Measurements from ENCODE around the gene STXBP6. TPM values are rescaled to one million over a fixed set of nuclear protein-coding genes. Genes with fewer than 3 reads are reported as not detected.

The STXBP6 gene
- total and polyA plus RNA-seq, 2 experiments from 2014 or later = 19.7 to 29.0 TPM

DNA sequence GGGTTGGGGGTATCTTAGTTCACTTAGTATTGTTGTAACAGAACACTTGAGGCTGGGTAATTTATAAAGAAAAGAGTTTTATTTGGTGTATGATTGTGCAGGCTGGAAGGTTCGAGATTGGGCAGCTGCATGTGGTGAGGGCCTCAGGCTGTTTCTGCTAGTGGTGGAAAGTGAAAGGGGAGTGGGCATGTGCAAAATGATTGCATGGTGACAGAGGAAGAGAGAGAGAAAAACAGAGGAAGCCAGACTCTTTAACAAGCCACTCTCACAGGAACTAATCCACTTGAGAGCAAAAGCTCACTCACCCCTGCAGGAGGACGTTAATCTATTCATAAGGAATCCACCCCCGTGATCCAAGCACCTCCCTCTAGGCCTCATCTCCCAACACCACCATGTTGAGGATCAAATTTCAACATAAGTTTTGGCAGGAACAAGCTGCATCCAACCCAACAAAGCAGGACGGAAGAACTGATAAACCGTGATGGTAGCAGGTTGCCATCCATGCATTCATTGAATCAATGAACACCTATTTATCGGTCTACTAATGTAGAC lies 251.0 kb downstream of the STXBP6 start (continued):
- TF ChIP-seq, protein P1, sequence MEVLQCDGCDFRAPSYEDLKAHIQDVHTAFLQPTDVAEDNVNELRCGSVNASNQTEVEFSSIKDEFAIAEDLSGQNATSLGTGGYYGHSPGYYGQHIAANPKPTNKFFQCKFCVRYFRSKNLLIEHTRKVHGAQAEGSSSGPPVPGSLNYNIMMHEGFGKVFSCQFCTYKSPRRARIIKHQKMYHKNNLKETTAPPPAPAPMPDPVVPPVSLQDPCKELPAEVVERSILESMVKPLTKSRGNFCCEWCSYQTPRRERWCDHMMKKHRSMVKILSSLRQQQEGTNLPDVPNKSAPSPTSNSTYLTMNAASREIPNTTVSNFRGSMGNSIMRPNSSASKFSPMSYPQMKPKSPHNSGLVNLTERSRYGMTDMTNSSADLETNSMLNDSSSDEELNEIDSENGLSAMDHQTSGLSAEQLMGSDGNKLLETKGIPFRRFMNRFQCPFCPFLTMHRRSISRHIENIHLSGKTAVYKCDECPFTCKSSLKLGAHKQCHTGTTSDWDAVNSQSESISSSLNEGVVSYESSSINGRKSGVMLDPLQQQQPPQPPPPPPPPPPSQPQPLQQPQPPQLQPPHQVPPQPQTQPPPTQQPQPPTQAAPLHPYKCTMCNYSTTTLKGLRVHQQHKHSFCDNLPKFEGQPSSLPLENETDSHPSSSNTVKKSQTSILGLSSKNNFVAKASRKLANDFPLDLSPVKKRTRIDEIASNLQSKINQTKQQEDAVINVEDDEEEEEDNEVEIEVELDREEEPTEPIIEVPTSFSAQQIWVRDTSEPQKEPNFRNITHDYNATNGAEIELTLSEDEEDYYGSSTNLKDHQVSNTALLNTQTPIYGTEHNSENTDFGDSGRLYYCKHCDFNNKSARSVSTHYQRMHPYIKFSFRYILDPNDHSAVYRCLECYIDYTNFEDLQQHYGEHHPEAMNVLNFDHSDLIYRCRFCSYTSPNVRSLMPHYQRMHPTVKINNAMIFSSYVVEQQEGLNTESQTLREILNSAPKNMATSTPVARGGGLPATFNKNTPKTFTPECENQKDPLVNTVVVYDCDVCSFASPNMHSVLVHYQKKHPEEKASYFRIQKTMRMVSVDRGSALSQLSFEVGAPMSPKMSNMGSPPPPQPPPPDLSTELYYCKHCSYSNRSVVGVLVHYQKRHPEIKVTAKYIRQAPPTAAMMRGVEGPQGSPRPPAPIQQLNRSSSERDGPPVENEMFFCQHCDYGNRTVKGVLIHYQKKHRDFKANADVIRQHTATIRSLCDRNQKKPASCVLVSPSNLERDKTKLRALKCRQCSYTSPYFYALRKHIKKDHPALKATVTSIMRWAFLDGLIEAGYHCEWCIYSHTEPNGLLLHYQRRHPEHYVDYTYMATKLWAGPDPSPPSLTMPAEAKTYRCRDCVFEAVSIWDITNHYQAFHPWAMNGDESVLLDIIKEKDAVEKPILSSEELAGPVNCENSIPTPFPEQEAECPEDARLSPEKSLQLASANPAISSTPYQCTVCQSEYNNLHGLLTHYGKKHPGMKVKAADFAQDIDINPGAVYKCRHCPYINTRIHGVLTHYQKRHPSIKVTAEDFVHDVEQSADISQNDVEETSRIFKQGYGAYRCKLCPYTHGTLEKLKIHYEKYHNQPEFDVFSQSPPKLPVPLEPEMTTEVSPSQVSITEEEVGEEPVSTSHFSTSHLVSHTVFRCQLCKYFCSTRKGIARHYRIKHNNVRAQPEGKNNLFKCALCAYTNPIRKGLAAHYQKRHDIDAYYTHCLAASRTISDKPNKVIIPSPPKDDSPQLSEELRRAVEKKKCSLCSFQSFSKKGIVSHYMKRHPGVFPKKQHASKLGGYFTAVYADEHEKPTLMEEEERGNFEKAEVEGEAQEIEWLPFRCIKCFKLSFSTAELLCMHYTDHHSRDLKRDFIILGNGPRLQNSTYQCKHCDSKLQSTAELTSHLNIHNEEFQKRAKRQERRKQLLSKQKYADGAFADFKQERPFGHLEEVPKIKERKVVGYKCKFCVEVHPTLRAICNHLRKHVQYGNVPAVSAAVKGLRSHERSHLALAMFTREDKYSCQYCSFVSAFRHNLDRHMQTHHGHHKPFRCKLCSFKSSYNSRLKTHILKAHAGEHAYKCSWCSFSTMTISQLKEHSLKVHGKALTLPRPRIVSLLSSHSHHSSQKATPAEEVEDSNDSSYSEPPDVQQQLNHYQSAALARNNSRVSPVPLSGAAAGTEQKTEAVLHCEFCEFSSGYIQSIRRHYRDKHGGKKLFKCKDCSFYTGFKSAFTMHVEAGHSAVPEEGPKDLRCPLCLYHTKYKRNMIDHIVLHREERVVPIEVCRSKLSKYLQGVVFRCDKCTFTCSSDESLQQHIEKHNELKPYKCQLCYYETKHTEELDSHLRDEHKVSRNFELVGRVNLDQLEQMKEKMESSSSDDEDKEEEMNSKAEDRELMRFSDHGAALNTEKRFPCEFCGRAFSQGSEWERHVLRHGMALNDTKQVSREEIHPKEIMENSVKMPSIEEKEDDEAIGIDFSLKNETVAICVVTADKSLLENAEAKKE (CRISPR knock-in tag; IDR thresholded peaks at IDR 0.05) = no peak
- TF ChIP-seq NANOG (IDR thresholded peaks at IDR 0.05; ENCODE audit: borderline replicate concordance) (no peak), STAT1 (IDR thresholded peaks at IDR 0.05; ENCODE audit: unreplicated experiment) (no peak), EZH2phosphoT487 (IDR thresholded peaks at IDR 0.05; ENCODE audit: unreplicated experiment) (no peak), ZNF331 (CRISPR knock-in tag; IDR thresholded peaks at IDR 0.05; ENCODE audit: low read depth) (no peak), POLR2AphosphoS5 (IDR thresholded peaks at IDR 0.05; ENCODE audit: low read depth) (no peak), ZNF114 (CRISPR knock-in tag; IDR thresholded peaks at IDR 0.05) (no peak), CREB1 (CRISPR knock-in tag; IDR thresholded peaks at IDR 0.05; ENCODE audit: low read depth) (no peak), EZH2 (IDR thresholded peaks at IDR 0.05; ENCODE audit: low read depth, unreplicated experiment) (no peak)
- TF ChIP-seq, protein P2, sequence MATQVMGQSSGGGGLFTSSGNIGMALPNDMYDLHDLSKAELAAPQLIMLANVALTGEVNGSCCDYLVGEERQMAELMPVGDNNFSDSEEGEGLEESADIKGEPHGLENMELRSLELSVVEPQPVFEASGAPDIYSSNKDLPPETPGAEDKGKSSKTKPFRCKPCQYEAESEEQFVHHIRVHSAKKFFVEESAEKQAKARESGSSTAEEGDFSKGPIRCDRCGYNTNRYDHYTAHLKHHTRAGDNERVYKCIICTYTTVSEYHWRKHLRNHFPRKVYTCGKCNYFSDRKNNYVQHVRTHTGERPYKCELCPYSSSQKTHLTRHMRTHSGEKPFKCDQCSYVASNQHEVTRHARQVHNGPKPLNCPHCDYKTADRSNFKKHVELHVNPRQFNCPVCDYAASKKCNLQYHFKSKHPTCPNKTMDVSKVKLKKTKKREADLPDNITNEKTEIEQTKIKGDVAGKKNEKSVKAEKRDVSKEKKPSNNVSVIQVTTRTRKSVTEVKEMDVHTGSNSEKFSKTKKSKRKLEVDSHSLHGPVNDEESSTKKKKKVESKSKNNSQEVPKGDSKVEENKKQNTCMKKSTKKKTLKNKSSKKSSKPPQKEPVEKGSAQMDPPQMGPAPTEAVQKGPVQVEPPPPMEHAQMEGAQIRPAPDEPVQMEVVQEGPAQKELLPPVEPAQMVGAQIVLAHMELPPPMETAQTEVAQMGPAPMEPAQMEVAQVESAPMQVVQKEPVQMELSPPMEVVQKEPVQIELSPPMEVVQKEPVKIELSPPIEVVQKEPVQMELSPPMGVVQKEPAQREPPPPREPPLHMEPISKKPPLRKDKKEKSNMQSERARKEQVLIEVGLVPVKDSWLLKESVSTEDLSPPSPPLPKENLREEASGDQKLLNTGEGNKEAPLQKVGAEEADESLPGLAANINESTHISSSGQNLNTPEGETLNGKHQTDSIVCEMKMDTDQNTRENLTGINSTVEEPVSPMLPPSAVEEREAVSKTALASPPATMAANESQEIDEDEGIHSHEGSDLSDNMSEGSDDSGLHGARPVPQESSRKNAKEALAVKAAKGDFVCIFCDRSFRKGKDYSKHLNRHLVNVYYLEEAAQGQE (IDR thresholded peaks at IDR 0.05; ENCODE audit: unreplicated experiment) = no peak

All from GM23338 (cell line).